ACC112 (cell line): ENCODE measurements around the gene CA10.

ENCODE experiments used
- H2AFZ ChIP-seq: fragments of 200-600 bp; sonication (generic); one replicate; pipeline ENCODE4 v1.6.0; 2017; ENCODE audit warnings: antibody characterized with exemption, low read length; ENCODE audit not compliant: unreplicated experiment
- H3K27ac ChIP-seq: fragments of 200-600 bp; sonication (generic); 2 replicates; pipeline ENCODE4 v1.5.1; 2014; ENCODE audit warnings: low read depth, mild to moderate bottlenecking, antibody characterized with exemption, low read length, moderate library complexity
- H3K27me3 ChIP-seq: fragments of 200-600 bp; sonication (generic); 2 replicates; pipeline ENCODE4 v1.6.1; 2014; ENCODE audit warnings: mild to moderate bottlenecking, antibody characterized with exemption, low read length, moderate library complexity, mixed read lengths; ENCODE audit not compliant: insufficient read depth
- H3K36me3 ChIP-seq: fragments of 200-600 bp; sonication (generic); 2 replicates; pipeline ENCODE4 v1.6.1; 2016; ENCODE audit warnings: mild to moderate bottlenecking, antibody characterized with exemption, low read length, moderate library complexity, mixed read lengths; ENCODE audit not compliant: insufficient read depth
- H3K4me1 ChIP-seq: fragments of 200-600 bp; sonication (generic); one replicate; pipeline ENCODE4 v1.6.1; 2016; ENCODE audit warnings: low read length, mixed read lengths; ENCODE audit not compliant: insufficient read depth, unreplicated experiment, control insufficient read depth
- H3K4me3 ChIP-seq: fragments of 200-600 bp; sonication (generic); 2 replicates; pipeline ENCODE4 v1.5.1; 2014; ENCODE audit warnings: mild to moderate bottlenecking, low read depth, low read length
- H3K79me2 ChIP-seq: fragments of 200-600 bp; sonication (generic); one replicate; pipeline ENCODE4 v1.6.0; 2016; ENCODE audit warnings: low read length; ENCODE audit not compliant: control insufficient read depth, unreplicated experiment, insufficient read depth

The CA10 gene

DNA sequence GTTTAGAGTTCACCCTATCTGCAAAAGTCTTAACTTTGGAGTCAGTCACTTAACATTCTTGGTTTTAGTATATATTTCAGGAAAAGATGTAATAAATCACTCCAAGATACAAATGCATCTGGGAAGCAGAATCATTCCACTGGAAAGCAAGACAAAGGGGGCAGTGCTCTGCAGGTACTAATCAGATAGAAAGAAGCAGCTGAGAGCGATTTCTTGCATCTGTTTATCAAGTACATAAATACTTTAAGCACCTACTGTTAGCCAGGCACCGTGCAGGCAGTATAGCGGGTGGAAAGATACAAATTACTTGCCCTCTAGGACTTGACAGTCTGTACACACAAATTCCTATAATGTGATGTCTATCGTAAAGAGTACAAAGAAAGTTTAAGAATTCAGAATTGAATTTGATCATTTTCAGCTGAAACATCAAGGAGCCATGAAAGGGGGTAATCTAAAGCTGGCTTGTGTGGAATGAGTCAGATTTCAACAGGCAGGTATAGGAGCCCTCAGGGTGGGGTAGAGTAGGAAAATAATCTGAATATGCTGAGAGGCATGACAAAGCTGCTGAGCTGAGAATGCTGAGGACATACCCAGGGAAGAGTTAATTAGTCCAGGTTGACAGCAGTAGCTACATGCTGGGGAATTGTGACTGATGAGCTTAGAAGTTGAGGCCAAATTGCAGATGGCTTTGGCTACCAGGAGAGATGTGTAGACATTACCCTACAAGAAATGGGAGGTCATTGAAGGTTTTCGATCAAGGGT lies 110.2 kb downstream of the CA10 start:
- H3K4me1 ChIP-seq = no peaks in the 10 kb centered on the region
- H3K27ac ChIP-seq = no peak overlapping the region
- H3K79me2 ChIP-seq = no peaks in the 10 kb centered on the region
- no peaks in the 10 kb centered on the region for H3K36me3 ChIP-seq
- H2AFZ ChIP-seq = no peak overlapping the region
- H3K4me3 ChIP-seq = no peak overlapping the region
- no peaks in the 10 kb centered on the region for H3K27me3 ChIP-seq

DNA sequence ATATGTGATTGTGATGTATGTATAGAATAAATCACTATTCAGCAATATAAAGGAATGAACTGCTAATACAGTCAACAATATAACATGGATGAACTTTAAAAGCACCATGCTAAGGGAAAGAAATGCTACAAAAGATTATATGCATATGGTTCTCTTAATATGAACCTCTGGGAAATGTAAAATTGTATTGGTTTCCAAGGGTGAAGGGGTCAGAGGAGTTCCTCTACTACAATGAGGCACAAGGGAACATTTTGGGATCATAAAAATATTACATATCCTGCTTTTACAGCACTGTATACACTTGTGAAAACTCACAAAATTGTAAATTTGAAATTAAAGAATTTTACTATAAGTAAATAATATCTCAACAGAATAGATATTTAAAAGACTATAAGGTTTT lies 111.4 kb downstream of the CA10 start:
- no peak overlapping the region for H3K27ac ChIP-seq
- no peaks in the 10 kb centered on the region for H3K27me3 ChIP-seq
- no peaks in the 10 kb centered on the region for H3K36me3 ChIP-seq
- H3K79me2 ChIP-seq = no peaks in the 10 kb centered on the region
- H3K4me3 ChIP-seq = no peak overlapping the region
- no peak overlapping the region for H2AFZ ChIP-seq
- no peaks in the 10 kb centered on the region for H3K4me1 ChIP-seq

DNA sequence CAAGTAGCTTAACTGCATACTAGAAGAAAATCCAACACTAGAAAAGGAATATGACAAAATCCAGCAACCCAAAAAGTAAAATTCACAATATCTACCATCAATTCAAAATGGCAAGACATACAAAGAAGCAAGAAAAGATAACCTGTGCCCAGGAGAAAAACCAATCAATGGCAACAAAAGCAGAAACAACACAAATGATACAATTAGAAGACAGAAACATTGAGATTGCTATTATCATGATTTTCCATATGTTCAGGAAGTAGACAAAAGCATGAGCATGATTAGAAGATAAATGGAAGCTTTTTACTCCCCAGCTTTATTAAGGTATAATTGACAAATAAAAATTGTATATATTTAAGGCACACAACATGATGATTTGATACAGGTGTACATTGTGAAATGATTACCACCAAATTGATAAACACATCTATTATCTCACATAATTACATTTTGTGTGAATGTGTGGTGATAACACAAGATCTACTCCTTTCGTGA lies 117.3 kb downstream of the CA10 start:
- Histone ChIP-seq H3K27me3 (no peaks in the 10 kb centered on the region), H3K4me1 (no peaks in the 10 kb centered on the region), H2AFZ (no peak overlapping the region), H3K36me3 (no peaks in the 10 kb centered on the region), H3K27ac (no peak overlapping the region), H3K4me3 (no peak overlapping the region), H3K79me2 (no peaks in the 10 kb centered on the region)

DNA sequence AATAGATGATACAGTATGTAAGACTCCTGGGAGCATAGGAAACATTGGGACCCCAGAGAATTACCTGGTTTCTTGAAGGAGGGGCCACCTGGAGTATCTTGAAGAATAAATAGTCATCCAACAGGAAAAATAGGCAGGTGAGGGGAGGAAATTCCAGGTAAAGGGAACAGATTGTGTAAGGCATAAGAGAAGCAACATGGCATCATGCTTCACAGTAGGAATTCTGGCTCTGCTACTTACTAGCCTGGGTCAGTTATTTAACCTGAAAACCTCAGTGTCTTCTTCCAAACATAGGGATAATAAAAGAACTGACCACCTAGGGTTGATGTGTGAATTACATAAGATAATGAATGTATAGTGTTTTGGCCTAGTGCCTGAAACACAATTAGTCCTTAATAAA lies 122.1 kb downstream of the CA10 start:
- Histone ChIP-seq H2AFZ (no peak overlapping the region), H3K27ac (no peak overlapping the region), H3K27me3 (no peaks in the 10 kb centered on the region), H3K4me3 (no peak overlapping the region), H3K4me1 (no peaks in the 10 kb centered on the region), H3K36me3 (no peaks in the 10 kb centered on the region), H3K79me2 (no peaks in the 10 kb centered on the region)

DNA sequence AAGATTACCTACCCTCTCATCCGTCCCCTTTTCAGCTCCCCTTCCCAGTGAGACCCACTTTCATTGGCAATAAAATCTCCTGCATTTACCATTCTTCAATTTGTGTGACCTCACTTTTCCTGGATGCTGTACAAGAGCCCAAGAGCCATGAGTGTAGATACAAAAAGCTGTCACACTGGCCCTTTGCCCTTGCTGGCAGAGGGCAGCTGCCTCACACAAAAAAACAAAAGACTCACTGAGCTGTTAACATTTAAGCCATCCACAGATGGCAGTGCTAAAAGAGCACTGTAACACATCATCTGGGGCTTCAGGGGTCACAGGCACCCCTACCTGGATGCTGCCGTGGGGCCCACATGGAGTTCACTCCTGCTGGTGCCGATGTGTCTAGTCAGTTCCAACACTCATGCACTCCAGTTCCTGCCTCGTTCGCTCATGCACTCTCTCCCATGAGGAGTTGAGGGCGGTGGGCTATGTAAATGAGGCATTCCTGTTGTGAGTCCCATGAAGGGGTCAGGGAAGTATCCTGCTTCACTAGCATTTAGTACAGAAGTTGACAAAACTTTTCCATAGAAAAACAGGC lies 123.1 kb downstream of the CA10 start:
- H3K4me3 ChIP-seq = no peak overlapping the region
- no peak overlapping the region for H3K27ac ChIP-seq
- H3K36me3 ChIP-seq = no peaks in the 10 kb centered on the region
- no peak overlapping the region for H2AFZ ChIP-seq
- H3K27me3 ChIP-seq = no peaks in the 10 kb centered on the region
- H3K79me2 ChIP-seq = no peaks in the 10 kb centered on the region
- no peaks in the 10 kb centered on the region for H3K4me1 ChIP-seq

DNA sequence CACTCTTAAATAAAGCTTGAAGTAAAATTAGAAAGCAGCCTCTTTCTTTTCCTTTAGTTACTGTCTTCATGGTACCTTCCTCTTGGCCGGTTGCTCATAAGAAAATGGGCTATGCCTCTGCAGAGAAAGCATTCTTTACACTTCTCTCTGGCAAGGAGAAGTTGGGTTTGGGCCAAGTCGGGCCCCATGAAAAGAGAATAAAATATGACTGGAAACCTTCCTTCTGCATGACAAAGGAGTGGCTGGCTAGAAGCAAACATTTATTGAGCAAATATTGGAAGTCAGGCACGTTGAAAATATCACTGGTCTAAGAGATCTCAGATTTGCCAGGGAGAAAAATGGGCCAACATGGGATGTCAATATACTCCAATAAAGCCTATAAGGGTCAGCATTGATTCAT lies 126.1 kb downstream of the CA10 start:
- Histone ChIP-seq H3K4me1 (no peaks in the 10 kb centered on the region), H3K4me3 (no peak overlapping the region), H3K27ac (no peak overlapping the region), H2AFZ (no peak overlapping the region), H3K36me3 (no peaks in the 10 kb centered on the region), H3K27me3 (no peaks in the 10 kb centered on the region), H3K79me2 (no peaks in the 10 kb centered on the region)

DNA sequence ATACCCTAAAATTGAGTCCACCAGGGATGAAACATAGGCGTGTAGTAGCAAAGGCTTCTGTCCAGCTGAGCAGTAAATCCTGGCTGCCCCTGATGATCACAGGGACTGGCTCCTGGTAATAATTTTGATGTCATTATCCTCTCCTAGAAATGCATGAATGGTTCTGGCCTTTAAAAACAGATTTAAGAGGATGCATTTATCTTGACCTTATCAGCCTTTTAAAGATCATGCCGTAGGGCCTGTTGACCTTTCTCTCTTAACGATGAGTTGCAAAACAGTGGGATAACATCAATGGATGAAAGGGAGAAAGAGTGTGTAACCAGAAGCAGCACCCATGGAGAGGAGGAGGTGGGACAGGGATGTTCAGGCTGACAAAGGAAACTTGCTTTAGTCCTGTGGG lies 128.5 kb downstream of the CA10 start:
- Histone ChIP-seq H3K79me2 (no peaks in the 10 kb centered on the region), H3K36me3 (no peaks in the 10 kb centered on the region), H3K27ac (no peak overlapping the region), H2AFZ (no peak overlapping the region), H3K4me3 (no peak overlapping the region), H3K4me1 (no peaks in the 10 kb centered on the region), H3K27me3 (no peaks in the 10 kb centered on the region)

DNA sequence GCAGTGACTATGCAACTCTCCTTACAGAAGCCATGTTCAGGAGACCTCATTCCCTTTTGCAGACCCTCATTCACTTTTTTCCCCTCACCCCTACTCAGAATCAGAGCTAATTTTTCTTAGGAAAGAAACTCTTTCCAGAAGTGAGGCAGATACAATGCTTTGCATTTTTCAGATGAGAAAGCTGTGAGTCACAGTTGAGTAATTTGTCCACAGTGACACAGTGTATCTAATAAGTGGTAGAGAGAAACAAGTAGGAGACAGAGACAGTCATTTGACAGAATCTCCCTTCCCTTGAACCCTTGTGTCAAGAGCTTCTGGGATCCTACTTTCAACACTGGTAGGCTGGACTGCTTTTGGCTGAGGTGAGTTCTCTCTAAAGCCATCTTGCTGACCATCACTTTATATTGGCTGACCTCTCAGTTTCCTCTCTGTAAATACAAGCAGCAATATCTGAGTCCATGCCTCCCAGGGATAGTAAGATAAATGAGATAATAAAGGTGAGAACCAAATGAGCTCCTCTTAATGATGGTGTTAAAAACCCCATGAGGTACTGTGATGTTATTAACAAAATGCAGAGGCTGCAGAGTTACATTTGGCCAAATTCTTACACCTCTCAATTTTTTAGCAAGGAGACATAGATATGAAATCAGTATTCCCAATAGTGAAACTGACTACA lies 130.8 kb downstream of the CA10 start:
- no peaks in the 10 kb centered on the region for H3K27me3 ChIP-seq
- H3K79me2 ChIP-seq = no peaks in the 10 kb centered on the region
- no peaks in the 10 kb centered on the region for H3K4me1 ChIP-seq
- no peak overlapping the region for H3K4me3 ChIP-seq
- H2AFZ ChIP-seq = no peak overlapping the region
- H3K36me3 ChIP-seq = no peaks in the 10 kb centered on the region
- no peak overlapping the region for H3K27ac ChIP-seq

DNA sequence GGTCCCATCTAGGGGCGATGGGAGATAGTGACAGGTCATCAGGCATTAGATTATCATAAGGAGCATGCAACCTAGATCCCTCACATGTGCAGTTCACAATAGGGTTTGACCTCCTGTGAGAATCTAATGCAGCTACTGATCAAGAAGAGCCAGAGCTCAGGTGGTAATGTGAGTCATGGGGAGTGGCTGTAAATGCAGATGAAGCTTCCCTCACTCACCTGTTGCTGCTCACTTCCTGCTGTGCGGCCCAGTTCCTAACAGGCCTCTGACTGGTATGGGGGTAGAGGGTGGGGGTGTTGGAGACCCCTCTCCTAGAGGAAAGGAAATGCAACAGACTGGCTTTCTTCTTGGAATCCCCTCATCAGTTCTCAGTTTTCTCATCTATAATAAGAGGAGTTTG lies 131.4 kb downstream of the CA10 start:
- Histone ChIP-seq H2AFZ (no peak overlapping the region), H3K27me3 (no peaks in the 10 kb centered on the region)

DNA sequence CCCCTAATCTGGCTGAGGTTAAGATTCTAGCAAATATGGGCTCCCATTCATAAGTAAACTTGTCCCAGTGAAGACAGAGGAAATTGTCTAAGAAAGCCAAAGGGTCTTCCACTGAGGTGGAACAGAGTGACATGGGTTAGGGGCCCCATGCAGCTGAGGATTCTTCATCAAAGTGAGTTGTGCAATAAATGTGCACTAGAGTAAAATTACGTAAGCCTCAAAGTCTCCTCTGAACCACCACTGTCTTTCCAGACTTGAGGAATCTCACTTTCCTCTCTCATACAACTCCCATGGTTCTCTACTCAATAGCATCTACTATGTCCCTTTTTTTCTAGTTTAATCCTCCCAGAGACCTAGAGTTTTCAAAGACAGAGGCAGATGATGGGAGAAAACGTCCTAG lies 132.4 kb downstream of the CA10 start:
- no peaks in the 10 kb centered on the region for H3K4me1 ChIP-seq
- no peaks in the 10 kb centered on the region for H3K79me2 ChIP-seq
- no peaks in the 10 kb centered on the region for H3K27me3 ChIP-seq
- no peaks in the 10 kb centered on the region for H3K36me3 ChIP-seq
- H3K4me3 ChIP-seq = no peak overlapping the region
- H2AFZ ChIP-seq = no peak overlapping the region
- H3K27ac ChIP-seq = no peak overlapping the region

More for the DNA sequence above, 131.4 kb downstream of the CA10 start:
- Histone ChIP-seq H3K27ac (no peak overlapping the region), H3K4me3 (no peak overlapping the region), H3K79me2 (no peaks in the 10 kb centered on the region), H3K4me1 (no peaks in the 10 kb centered on the region), H3K36me3 (no peaks in the 10 kb centered on the region)

DNA sequence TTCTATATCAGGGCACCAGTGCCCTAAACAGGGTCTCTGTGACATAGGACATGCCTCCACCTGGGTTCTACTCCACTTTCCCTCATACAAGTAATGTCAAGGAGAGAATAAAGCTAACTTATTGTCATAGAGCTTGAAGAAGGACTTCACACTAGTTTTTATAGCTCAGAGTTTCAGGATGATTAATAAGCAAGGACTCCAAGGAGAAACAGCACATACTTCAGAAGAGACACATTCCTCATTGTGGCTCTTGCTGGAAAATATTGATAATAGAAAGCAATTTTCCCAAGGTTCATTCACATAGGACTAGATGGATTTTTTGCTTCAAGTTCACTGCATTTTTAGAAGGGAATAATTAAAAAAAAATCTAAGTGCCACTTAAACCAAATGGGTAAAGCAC lies 133.3 kb downstream of the CA10 start:
- no peaks in the 10 kb centered on the region for H3K79me2 ChIP-seq
- no peak overlapping the region for H3K4me3 ChIP-seq
- no peak overlapping the region for H2AFZ ChIP-seq
- H3K36me3 ChIP-seq = no peaks in the 10 kb centered on the region
- no peaks in the 10 kb centered on the region for H3K4me1 ChIP-seq
- no peaks in the 10 kb centered on the region for H3K27me3 ChIP-seq
- H3K27ac ChIP-seq = no peak overlapping the region
